HL-60 (cell line): ENCODE data around the gene MMP1.

Source experiments
- DNase-seq, 2 experiments: peaks; one replicate each; pipeline ENCODE4 v3.0.0-alpha.2; 2010 to 2020; ENCODE audit warnings: low read depth in 1 of 2, low spot score in 1 of 2
- H3K27ac ChIP-seq: fragments of 250-450 bp; sonication (Bioruptor Pico); replicated peaks from 2 replicates; pipeline ENCODE4 v1.5.1; 2020; ENCODE audit warnings: mild to moderate bottlenecking, moderate library complexity
- H3K27me3 ChIP-seq: fragments of 250-450 bp; sonication (Bioruptor Pico); 2 replicates; pipeline ENCODE4 v1.5.1; 2021; ENCODE audit warnings: mild to moderate bottlenecking, moderate library complexity; ENCODE audit not compliant: insufficient read depth, poor library complexity, severe bottlenecking
- H3K4me3 ChIP-seq: replicated peaks from 2 replicates; pipeline ENCODE4 v1.5.1; 2011; ENCODE audit warnings: mild to moderate bottlenecking, control low read depth, low read length; ENCODE audit not compliant: insufficient read depth
- GABPA ChIP-seq: IDR thresholded peaks from 2 replicates; pipeline ENCODE4 v1.6.1; 2012; ENCODE audit warnings: low read depth
- POLR2AphosphoS5 ChIP-seq: IDR thresholded peaks from 2 replicates; pipeline ENCODE4 v1.6.1; 2012; ENCODE audit warnings: low read depth
- SPI1 ChIP-seq: IDR thresholded peaks from 2 replicates; pipeline ENCODE4 v1.6.1; 2012; ENCODE audit warnings: low read depth, mild to moderate bottlenecking, borderline replicate concordance
- TF ChIP-seq, protein P1 (sequence below): IDR thresholded peaks from 2 replicates; pipeline ENCODE4 v1.6.1; 2012; ENCODE audit warnings: low read depth; ENCODE audit not compliant: insufficient replicate concordance
- TF ChIP-seq, protein P2 (sequence below): IDR thresholded peaks from one replicate; pipeline ENCODE4 v1.5.1; 2011; ENCODE audit warnings: low read length, control low read depth, inconsistent platforms; ENCODE audit not compliant: insufficient read depth

The MMP1 gene

DNA sequence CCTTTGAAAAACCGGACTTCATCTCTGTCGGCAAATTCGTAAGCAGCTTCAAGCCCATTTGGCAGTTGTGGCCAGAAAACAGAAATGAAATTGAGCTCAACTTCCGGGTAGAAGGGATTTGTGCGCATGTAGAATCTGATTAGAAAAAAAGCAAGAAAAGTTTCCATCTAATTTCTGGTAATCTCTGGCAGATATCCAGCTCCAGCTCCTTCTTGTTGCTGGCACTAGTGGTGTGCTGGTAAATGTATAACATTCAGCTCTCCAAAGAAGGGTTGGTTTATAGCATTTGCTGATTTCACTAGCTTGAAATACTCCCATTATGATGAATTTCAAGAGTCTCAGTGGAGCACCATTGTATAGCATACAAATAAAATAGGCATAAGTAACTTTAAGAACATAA lies 5.4 kb downstream of the MMP1 start:
- H3K27me3 ChIP-seq: peaks cover 2% of the 10 kb centered on the region
- no peak overlapping the region for H3K4me3 ChIP-seq
- no peak overlapping the region for H3K27ac ChIP-seq
- no peak for DNase-seq
- TF ChIP-seq, protein P1, sequence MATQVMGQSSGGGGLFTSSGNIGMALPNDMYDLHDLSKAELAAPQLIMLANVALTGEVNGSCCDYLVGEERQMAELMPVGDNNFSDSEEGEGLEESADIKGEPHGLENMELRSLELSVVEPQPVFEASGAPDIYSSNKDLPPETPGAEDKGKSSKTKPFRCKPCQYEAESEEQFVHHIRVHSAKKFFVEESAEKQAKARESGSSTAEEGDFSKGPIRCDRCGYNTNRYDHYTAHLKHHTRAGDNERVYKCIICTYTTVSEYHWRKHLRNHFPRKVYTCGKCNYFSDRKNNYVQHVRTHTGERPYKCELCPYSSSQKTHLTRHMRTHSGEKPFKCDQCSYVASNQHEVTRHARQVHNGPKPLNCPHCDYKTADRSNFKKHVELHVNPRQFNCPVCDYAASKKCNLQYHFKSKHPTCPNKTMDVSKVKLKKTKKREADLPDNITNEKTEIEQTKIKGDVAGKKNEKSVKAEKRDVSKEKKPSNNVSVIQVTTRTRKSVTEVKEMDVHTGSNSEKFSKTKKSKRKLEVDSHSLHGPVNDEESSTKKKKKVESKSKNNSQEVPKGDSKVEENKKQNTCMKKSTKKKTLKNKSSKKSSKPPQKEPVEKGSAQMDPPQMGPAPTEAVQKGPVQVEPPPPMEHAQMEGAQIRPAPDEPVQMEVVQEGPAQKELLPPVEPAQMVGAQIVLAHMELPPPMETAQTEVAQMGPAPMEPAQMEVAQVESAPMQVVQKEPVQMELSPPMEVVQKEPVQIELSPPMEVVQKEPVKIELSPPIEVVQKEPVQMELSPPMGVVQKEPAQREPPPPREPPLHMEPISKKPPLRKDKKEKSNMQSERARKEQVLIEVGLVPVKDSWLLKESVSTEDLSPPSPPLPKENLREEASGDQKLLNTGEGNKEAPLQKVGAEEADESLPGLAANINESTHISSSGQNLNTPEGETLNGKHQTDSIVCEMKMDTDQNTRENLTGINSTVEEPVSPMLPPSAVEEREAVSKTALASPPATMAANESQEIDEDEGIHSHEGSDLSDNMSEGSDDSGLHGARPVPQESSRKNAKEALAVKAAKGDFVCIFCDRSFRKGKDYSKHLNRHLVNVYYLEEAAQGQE: no peak
- TF ChIP-seq POLR2AphosphoS5: no peak
- TF ChIP-seq, protein P2, sequence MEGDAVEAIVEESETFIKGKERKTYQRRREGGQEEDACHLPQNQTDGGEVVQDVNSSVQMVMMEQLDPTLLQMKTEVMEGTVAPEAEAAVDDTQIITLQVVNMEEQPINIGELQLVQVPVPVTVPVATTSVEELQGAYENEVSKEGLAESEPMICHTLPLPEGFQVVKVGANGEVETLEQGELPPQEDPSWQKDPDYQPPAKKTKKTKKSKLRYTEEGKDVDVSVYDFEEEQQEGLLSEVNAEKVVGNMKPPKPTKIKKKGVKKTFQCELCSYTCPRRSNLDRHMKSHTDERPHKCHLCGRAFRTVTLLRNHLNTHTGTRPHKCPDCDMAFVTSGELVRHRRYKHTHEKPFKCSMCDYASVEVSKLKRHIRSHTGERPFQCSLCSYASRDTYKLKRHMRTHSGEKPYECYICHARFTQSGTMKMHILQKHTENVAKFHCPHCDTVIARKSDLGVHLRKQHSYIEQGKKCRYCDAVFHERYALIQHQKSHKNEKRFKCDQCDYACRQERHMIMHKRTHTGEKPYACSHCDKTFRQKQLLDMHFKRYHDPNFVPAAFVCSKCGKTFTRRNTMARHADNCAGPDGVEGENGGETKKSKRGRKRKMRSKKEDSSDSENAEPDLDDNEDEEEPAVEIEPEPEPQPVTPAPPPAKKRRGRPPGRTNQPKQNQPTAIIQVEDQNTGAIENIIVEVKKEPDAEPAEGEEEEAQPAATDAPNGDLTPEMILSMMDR: no peak
- no peak for TF ChIP-seq GABPA

DNA sequence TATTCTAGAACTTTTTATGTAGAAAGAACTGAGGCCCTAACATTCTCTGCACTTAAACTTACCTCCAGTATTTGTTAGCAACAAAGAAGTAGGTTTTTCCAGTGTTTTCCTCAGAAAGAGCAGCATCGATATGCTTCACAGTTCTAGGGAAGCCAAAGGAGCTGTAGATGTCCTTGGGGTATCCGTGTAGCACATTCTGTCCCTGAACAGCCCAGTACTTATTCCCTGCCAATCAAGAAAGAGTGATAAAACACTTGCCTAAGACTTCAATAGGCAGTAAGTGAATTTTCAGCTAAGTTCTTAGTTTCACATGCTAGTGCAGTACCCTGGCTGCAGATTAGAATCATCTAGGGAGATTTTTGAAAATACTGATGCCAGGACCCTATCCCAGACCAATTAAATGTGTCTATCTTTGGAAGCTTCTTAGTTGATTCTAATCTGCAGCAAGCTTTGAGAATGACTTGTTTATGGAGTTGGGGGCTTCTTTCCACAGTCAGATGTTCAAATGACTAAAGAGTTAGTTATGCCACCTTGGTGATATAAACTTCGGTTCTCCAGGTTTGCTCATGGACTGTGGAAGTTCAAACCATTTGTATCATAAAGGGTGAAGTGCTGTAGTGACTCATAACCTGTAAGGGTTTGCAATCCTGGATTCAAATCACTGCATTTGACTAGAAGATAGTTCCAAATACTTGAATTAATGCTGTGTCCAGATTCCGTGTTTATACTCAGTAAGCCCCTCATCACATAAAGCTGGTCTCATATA lies 6.5 kb downstream of the MMP1 start:
- peaks cover 2% of the 10 kb centered on the region for H3K27me3 ChIP-seq
- H3K4me3 ChIP-seq: no peak overlapping the region
- H3K27ac ChIP-seq: no peak overlapping the region
- no peak for TF ChIP-seq GABPA
- TF ChIP-seq SPI1: no peak
- TF ChIP-seq, protein P1: no peak
- no peak for TF ChIP-seq POLR2AphosphoS5
- TF ChIP-seq, protein P2: no peak
- no peak for DNase-seq

DNA sequence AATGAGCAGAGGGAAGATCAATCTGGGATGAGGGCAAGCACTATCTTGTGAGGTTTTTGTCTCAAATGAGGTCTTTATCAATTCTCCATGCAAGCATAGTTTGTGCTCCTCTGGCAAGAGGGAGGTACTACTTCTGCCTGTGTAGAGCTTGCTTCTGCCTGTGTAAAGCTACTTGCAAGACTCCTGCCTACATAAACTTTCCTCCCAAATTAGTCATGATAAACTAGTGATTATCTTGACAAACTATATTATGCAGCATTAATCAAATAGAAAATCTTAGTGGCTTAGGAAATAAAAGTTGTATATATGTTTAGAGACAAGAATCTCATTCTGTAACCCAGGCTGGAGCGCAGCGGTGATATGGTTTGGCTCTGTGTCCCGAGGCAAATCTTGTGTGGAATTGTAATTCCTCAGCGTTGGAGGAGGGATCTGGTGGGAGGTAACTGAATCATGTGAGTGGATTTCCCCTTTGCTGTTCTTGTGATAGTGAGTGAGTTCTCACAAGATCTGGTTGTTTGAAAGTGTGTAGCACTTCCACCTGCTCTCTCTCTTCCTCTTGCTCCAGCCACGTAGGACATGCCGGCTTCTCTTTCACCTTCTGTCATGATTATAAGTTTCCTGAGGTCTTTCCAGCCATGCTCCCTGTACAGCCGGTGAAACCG lies 9.5 kb downstream of the MMP1 start:
- Histone ChIP-seq H3K27me3 (peaks cover 2% of the 10 kb centered on the region), H3K27ac (no peak overlapping the region), H3K4me3 (no peak overlapping the region)
- TF ChIP-seq, protein P1: no peak
- TF ChIP-seq, protein P2: no peak
- TF ChIP-seq GABPA (no peak), POLR2AphosphoS5 (no peak), SPI1 (no peak)
- no peak for DNase-seq
